Measurements from ENCODE around the gene YIF1A.
A peak's percentile ranks its signal among the peaks of the same experiment; 100 is the strongest.
"Not testable (repeated sequence)": the region's sequence is repeated elsewhere in the genome, so short reads cannot be mapped to it uniquely, and the experiment has no call there.

The YIF1A gene

GRCh38 chr11:66326261-66327111, 37.5 kb upstream of the YIF1A start:
- DNase-seq, result no peak

GRCh38 chr11:66325263-66325671, 36.3 kb upstream of the YIF1A start:
- no peak for DNase-seq

GRCh38 chr11:66324664-66325063, 35.7 kb upstream of the YIF1A start:
- DNase-seq, result no peak

DNA sequence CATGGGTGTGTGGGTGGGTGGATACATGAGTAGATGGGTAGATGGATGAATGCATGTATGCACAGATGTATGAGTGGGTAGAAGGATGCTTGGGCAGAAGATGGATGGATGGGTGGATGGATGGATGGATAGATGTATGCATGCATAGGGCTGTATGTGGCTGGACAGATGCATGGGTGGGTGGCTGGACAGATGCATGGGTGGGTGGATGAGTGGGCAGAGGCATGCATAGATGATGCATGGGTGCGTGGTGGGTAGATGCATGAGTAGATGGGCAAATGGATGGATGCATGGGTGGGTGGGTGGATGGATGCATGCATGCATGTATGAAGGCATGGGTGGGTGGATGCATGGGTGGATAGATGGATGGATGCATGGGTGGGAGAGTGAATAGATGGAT, 34.7 kb upstream of the YIF1A start:
- no peak for DNase-seq

DNA sequence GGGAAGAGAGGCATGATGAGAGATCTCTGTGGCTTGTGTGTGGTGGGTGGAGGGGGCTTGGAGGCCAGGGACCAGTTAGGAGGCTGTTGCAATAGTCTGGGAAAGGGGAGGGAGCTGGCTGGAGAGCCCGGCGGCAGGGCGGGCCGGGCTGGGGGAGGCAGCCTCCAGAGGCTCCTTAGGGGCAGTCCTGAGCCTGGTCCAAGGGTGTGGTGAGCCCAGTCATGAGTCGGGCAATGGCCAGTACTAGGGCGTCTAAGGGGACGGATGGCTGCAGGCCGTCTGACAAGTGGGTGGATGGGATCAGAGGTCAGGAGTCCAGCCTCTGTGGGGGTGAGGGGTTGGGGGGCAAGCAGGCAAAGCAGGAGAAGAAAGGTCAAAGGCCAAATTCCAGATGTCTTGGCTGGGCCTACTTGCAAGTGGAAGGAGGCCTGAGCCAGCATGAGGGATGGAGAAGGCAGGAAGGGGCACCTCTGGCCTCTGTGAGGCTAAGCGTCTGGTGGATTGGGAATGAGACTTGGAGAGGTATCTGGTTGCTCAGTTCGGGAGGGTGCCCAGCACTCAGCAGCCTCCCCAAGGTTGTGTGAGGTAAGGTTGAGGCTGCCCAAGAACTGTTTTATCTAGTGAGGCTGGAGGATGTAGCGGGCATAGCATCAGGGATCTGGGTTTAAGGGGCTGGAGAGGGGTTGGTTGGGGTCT, 33.9 kb upstream of the YIF1A start:
- no peak for DNase-seq

- no peak for DNase-seq
These were observed 32.7 kb upstream of the YIF1A start for GRCh38 chr11:66321606-66322005.

DNA sequence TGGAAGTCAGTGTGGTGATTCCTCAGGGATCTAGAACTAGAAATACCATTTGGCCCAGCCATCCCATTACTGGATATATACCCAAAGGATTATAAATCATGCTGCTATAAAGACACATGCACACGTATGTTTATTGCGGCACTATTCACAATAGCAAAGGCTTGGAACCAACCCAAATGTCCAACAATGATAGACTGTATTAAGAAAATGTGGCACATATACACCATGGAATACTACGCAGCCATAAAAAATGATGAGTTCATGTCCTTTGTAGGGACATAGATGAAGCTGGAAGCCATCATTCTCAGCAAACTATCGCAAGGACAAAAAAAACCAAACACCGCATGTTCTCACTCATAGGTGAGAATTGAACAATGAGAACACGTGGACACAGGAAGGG, 31.8 kb upstream of the YIF1A start:
- DNase-seq, result not testable (repeated sequence)

GRCh38 chr11:66320289-66320688, 31.3 kb upstream of the YIF1A start:
- not testable (repeated sequence) for DNase-seq

- DNase-seq, result no peak
These were observed 29.6 kb upstream of the YIF1A start for GRCh38 chr11:66318600-66318970.

DNA sequence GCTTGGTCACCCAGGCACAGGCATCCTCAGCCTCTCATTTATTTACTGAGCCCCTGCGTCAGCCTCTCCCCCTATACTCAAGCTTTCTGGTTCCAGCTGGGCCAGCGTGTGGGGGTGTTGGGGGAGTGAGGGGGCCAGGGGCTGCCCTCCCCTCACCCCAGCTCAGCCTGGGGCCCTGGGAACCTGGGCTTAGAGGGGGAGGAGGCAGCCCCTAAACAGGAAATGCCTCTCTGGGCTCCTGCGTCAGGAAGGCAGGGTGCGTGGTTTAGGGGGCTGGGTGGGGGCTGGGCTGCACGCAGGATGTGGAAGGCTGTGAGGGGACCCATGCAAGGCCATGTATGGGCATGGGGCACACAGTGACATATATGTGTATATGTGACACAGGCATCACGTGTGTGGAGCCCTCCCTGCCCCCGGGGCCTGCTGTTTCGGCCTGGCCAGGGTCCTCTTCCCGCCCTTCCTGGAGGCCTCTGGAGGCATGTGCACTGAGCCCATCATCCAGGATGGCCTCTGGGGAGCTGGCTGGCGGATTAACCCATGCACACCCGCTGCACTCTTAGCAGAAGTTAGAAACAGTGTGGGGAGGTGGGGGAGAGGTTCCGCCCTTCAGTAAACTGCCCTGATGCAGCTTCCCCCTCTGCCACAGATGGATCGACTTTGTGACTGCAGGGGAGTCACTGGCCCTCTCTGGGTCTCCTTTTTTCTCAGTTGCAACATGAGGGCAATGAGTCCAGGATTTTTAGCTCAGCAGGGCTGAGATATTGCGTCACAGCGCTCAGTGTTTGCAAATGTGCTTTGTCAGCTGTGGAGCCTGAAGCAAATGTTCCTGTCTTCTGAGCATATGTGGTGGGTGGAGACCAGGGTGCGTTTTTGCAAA, 29.0 kb upstream of the YIF1A start:
- no peak for DNase-seq

DNA sequence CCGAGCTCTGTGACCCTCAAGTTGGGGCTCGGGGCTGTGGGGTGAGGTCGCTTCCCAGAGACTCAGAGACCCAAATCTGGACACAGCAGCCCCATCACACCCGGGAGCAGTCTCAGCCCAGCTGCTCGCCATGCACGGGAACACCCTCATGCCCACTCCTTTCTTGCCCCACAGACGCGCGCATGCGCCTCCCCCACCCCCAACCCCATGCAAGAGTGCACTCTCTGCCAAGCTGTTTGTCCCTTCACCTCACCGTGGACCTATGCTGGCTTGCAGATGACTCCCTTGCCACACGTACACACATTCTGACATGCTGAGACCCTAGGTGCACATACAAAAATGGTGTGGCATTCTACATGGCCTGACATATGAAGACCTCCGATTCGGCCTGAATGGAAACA, 28.4 kb upstream of the YIF1A start:
- DNase-seq, result no peak

DNA sequence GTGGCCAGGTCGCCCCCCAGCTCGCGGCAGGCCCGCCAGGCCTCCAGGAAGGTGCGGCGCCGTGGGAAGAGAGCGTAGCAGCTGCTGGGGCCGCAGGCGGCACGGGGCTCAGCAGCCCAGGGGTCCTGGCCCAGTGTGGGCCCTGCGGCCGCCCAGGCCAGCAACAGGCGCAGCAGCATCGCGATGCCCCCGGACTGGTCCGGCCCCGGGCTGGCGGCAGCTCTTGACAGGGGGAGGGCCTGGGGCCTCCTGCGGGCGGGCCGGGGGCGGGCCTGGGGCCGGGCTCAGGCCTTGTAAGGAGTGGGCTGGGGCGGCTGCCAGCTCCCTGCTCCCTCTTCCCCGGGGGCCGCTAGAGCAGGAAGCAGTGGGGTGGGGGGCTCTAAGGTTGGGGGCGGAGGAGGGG, 27.9 kb upstream of the YIF1A start, which contains the start of gene CD248:
CD248 (minus strand) TSS at position 196 of the 403 bp plus-strand sequence; CDS start at position 179, 17 bp downstream.
- DNase-seq, result no peak

GRCh38 chr11:66315921-66316811, 27.2 kb upstream of the YIF1A start:
- no peak for DNase-seq

GRCh38 chr11:66315498-66315885, 26.5 kb upstream of the YIF1A start:
- DNase-seq, result no peak

DNA sequence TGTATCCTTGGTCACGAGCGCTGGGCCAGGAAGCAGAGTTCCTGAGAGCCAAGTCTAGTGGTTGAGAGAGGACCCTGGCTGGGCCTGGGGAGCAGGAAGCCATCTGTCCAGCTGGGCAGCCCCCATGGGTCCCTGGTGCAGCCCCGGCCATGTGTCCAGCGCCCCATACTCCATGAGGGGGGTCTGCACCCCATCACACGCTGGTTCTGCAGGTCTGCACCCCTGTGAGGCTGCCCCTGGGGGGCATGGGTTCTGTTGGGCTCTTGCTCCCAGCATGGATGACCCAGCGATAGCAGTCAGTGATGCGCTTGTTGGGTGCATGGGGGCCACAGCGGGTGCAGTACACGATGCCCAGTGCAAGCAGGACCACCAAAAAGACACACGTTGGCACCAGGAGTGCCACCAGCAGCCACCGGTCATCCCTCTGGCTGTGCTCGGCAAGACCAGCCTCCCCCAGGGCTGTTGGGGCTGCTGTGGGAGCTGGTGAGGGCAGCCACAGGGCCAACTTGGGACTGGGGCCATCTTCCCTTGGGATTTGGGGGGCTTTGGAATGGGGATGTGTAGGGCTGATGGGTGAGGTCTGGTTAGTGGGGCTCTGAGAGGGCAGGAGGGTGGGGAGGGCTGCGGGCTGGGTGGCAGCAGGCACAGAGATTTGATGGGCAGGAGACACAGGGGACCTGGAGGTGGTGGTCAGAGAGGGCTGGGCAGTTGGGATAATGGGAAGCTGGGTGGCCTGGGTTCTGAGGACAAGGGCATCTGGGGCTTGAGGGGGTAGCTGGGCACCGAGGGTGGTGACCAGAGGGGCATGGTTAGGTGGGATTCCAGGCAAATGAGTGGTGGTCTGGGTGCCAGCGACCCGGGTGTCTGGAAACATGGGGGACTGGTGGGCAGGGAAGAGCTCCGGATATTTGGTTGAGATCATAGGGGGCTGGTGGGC, 25.9 kb upstream of the YIF1A start:
- DNase-seq, result no peak

DNA sequence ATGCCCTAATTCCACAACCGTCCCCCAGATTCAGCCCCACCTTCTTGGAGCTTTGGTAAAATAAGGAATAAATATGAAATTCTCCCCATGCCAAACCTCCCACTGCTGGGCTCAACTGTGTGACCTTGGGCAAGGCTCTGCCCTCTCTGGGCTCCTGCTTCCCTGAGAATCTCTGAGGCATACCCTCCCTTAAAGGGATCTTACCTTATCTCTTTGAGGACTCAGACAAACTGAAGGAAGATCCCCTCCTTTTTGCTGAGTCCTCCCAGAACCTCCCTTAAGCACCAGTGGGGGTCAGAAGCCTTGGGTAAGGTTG, 25.2 kb upstream of the YIF1A start:
- no peak for DNase-seq

DNA sequence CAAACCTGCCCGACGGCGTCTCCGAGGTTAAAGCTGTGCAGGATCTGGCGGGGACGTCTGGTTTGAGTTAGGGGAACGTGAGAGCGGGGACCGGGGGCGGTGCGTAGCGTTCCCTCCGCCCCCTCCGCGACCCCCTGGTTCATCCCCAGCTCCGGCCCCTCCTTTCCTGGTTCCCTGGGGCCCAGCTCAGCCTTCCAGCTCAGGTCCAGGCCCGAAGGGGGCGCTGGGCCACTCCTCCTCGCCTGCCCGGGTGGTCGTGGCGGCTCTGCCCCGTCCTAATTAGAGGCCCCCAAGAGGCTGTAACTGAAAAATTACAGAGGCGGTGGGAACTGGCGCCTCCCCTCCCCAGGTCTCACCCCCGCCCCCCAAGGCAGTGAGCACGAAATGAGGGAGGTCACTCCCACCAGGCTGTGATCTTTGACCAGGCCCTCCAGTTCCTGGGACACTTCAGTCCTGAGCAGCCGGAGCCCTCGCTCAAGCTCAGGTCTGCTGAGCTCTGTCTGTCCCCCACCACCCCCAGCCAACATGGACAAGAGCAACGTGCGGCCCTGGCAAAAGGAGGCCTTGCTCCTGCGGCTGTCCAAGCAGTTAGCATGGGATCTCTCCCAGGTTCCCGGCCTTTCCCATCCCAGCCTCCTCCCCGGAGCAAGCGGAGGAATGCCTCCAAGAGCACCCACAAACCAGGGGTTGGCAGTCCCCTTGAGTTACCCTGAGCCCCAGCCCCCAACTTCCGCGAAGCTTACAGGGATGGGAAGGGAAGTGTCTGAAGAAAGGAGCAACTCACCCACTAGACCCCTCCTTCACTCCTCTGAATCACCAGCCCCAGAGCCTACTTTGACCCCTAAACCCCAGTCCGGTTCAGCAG, 24.6 kb upstream of the YIF1A start:
- no peak for DNase-seq

DNA sequence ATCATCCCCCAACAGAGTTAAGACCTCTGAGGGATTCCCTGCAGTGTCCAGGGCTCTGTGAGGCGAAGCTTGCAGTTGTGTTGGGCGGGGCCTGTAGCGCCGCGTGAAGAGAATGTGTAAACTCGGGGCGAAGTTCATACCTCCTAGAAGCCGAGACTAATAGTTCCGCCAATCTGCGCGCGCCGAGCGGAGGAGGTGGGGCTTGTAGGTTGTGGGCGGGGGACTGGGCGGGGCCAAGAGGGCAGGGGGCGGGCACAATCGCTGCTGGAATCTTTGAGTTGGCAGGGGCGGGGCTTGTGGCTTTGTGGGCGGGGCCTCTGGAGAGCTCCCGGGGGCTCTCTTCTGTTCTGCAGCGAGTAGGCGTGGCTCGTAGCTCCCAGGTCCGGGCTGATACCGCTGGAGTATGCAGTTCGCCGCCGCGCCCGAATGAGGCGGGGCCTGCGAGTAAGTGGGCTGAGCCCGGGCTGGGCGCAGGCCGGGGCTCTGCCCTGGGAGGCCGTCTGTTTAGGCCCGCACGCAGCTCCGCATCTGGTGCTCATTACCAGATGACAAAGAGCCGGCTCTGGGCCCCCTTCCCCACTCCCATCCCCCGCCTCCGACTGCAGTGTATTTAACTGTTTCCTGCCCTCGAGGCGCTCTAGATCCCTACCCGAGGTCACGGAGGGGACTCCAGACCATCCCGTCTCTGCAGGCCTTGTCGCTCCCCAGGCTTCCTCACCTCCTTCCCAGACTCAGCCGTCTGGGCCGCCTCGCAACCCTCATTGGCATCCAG, 23.8 kb upstream of the YIF1A start:
- peak; percentile 90 for DNase-seq

DNA sequence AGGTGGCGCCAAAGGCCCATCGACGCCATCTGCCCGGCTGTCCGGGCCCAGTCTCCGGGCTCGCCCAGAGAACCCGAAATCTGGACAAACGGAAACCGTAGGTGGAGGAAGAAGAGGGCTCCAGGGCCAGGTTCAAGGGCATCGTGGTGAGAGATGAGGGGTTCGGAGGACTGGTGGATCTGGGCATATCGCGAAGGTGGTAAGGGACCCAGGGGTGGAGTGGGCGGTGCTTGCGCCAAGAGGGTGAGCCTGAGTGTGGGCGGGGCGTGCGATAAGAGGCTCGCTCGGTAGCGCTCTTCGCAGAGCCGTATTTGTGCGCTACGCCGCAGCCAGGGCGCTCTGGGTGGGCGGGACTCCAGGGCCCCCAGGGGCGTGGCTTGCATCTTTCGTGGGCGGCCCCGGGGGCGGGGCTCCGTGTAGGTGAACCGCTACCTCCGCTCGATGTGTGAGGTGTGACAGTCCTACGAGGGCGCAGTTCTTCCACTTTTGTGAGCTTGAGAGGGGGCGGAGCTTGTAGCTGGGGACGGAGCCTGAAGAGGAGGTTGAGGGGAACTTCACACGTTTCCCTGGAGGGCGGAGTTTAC, 23.1 kb upstream of the YIF1A start:
- DNase-seq, result peak; percentile 95
